Measurements from ENCODE around the gene TAPBP. TPM values are rescaled to one million over a fixed set of nuclear protein-coding genes. Genes with fewer than 3 reads are reported as not detected.

The TAPBP gene
- total and polyA plus RNA-seq, 9 of the 15 experiments (the other 6 are each of a cell fraction or from before 2014, with no cell fraction given): 5.6 to 74.0 (median 22.3) TPM

- TF ChIP-seq AFF1 (IDR thresholded peaks at IDR 0.05; ENCODE audit: low read depth in 1 of 2, partially characterized antibody in 2 of 2): no peak
- TF ChIP-seq CHD2 (IDR thresholded peaks at IDR 0.05; ENCODE audit: low read depth, low read length): peak; percentile 4; the same call in 1 of the 2 replicates
- no peak for TF ChIP-seq PHB2 (IDR thresholded peaks at IDR 0.05; ENCODE audit: low read depth)
- TF ChIP-seq FOXK1 (CRISPR knock-in tag; IDR thresholded peaks at IDR 0.05; ENCODE audit: borderline replicate concordance): no peak
- no peak for TF ChIP-seq CBFA2T3 (IDR thresholded peaks at IDR 0.05)
- no peak for TF ChIP-seq ZKSCAN3 (CRISPR knock-in tag; IDR thresholded peaks at IDR 0.05)
- no peak for TF ChIP-seq ZNF785 (CRISPR knock-in tag; IDR thresholded peaks at IDR 0.05)
- TF ChIP-seq MYBL2 (IDR thresholded peaks at IDR 0.05; ENCODE audit: low read depth): no peak
- TF ChIP-seq MYBL2 (CRISPR knock-in tag; IDR thresholded peaks at IDR 0.05; ENCODE audit: borderline replicate concordance): no peak
- TF ChIP-seq, protein P1, sequence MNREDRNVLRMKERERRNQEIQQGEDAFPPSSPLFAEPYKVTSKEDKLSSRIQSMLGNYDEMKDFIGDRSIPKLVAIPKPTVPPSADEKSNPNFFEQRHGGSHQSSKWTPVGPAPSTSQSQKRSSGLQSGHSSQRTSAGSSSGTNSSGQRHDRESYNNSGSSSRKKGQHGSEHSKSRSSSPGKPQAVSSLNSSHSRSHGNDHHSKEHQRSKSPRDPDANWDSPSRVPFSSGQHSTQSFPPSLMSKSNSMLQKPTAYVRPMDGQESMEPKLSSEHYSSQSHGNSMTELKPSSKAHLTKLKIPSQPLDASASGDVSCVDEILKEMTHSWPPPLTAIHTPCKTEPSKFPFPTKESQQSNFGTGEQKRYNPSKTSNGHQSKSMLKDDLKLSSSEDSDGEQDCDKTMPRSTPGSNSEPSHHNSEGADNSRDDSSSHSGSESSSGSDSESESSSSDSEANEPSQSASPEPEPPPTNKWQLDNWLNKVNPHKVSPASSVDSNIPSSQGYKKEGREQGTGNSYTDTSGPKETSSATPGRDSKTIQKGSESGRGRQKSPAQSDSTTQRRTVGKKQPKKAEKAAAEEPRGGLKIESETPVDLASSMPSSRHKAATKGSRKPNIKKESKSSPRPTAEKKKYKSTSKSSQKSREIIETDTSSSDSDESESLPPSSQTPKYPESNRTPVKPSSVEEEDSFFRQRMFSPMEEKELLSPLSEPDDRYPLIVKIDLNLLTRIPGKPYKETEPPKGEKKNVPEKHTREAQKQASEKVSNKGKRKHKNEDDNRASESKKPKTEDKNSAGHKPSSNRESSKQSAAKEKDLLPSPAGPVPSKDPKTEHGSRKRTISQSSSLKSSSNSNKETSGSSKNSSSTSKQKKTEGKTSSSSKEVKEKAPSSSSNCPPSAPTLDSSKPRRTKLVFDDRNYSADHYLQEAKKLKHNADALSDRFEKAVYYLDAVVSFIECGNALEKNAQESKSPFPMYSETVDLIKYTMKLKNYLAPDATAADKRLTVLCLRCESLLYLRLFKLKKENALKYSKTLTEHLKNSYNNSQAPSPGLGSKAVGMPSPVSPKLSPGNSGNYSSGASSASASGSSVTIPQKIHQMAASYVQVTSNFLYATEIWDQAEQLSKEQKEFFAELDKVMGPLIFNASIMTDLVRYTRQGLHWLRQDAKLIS (CRISPR knock-in tag; IDR thresholded peaks at IDR 0.05): peak; percentile 10; the same call in 1 of the 2 replicates
- TF ChIP-seq MXI1 (IDR thresholded peaks at IDR 0.05; ENCODE audit: low read depth, low read length): peak; percentile 14; the same call in 1 of the 2 replicates
- TF ChIP-seq TRIM28 (IDR thresholded peaks at IDR 0.05): no peak
- no peak for TF ChIP-seq JUNB (CRISPR knock-in tag; conservative IDR thresholded peaks at IDR 0.05)
- no peak for TF ChIP-seq ZNF780A (CRISPR knock-in tag; IDR thresholded peaks at IDR 0.05)
- TF ChIP-seq CHD4 (IDR thresholded peaks at IDR 0.05; ENCODE audit: insufficient read depth, insufficient replicate concordance, low read depth, low read length, poor library complexity, severe bottlenecking): no peak
Measured at GRCh38 chr6:33272275-33273128, 41.4 kb downstream of the TAPBP start (continued).

Data from K562 (cell line).